ENCODE measurements around the gene MYO1A.

The MYO1A gene

DNA sequence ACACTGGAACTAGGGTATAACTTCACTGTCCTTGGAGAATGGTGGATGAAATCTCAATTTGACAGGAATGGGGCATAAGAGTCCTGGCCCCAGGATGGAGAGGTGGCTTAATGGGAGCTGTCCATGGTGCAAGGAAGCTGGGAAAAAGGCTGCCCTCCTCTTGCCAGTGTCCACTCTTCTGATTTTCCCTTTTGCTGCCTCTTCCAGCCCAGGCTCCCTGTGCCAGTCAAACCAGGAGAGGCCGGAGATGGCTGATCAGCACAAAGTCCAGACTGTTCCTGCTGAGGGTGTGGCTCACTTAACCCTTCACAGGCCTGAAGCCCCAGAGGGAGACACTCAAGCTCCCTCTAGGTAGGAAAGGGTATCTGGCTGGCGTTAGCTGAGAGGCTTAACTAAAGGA lies at the start of gene MYO1A:
TSS of gene MYO1A (minus strand) at position 240 of the 400 bp plus-strand sequence. CDS start 1,806 bp downstream, outside the sequence.
- DNase-seq (ENCODE audit: low spot score), result peak; percentile 56

DNA sequence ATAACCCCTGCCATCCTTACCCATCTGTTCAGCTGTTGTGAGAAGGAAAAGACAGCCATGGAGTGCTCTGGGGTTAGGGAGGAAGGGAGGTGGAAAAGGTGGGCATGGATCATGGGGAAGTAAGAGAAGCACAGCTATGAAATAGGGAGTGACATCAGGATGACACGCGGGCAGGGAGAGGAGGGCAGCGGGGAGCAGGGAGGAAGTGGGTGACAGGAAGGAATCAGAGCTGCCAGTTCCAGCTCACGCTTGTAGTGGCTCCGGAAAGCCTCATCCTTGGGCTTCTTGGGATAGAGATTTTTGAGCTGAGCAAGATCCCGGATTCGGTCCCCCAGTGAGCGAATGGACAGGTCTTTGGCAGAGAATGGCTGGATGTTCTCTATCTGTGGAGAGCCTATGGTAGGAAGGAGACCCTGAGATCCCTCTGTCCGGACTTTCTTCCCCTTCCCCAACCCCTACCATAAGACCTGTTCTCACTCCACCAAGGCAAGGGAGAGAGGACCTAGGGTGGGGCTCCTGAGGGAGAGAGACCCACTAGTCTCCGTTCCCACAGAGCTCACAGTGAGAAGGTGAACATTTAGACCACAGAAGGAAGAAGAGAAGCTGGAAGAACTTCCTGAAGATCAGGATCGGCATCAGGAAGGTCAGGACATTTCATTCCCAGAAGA lies 49.3 kb upstream of the MYO1A start:
- DNase-seq (ENCODE audit: low spot score), result no peak

DNA sequence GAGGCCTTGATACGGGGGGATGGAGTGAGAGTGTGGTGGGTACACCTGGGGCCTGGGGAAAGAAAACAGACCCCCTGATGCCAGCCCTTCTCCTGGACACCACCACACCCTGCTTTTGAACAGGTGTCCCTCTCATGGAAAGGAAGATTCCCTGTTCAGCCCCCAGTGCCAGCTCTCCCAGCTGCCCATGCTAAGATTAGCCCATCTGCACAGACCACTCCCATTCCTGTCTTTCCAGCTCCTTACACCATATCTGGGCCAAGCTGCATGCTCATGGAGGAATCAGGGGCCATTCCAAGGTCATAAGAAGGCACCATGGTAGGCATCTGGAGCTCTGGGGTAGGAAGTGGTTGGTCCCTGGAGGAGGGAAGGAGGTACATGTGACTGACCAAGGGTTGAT lies 48.6 kb upstream of the MYO1A start:
- no peak for DNase-seq (ENCODE audit: low spot score)

GRCh38 chr12:57097554-57097835 lies 47.6 kb upstream of the MYO1A start:
- DNase-seq (ENCODE audit: low spot score), result no peak

GRCh38 chr12:57096748-57097553 lies 47.0 kb upstream of the MYO1A start:
- DNase-seq (ENCODE audit: low spot score), result no peak

GRCh38 chr12:57096099-57096572 lies 46.2 kb upstream of the MYO1A start:
- DNase-seq (ENCODE audit: low spot score), result no peak

DNA sequence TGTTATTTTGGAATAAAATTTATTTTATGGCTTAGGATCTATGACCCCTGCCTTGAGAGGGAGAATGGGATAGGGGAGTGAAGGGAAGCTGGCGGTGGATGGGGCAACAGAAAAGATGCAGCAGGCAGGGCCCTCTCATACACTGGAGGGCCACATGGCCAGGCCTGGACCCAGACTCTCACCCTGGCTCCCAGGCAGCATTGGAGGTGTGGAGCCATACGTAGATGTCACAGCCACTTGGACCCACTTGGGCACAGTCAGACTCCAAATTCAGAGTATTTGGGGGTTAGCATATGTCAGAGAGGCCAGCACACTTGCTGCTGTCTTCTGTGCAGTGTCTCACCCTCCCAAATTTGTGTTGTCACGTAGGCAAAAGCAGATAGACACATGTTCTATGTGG lies 45.5 kb upstream of the MYO1A start:
- no peak for DNase-seq (ENCODE audit: low spot score)

DNA sequence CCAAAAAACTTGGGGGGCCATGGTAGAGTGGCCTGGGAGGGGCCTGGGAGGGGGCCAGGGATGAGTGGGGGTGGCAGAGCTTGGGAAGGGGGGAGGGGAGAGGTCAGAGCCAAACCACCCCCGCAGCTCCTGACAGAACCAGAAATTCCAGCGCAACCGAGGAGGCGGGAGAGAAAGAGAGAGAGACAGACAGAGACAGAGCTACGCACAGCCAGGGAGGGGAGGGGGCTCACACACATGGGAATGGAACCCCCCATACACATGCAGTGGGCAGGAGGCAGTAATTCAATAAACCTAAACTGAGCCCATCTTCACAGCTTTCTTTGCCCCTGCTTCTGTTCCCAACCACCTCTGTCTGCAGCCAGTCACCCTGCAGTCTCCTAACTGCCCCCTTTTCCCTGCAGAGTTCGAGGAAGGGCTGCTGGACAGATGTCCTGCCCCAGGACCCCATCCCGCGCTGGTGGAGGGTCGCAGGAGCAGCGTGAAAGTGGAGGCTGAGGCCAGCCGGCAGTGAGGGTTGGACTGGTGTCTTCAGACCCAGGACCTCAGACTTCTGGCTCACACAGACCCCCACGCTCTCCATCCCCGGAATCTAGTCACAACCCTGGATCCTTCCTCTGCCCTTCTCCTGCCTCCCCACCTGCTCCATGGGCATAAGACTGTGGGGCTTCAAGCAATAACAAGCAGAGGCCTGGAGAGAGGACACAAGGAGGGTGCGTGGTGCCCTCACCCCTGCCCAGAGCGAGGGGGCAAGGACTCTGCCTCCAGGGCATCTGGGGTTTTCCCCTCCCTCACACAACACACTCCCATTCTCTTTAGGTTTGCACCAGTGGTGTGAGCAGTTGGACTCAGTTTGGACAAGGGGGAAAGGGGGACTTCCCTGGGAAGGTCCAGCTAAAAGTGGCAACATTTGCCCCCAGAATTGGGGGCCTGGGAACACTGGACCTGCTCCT lies 44.6 kb upstream of the MYO1A start:
- DNase-seq (ENCODE audit: low spot score), result no peak

- peak; percentile 80 for DNase-seq (ENCODE audit: low spot score)
Observed at GRCh38 chr12:57093415-57094207, 43.7 kb upstream of the MYO1A start.

DNA sequence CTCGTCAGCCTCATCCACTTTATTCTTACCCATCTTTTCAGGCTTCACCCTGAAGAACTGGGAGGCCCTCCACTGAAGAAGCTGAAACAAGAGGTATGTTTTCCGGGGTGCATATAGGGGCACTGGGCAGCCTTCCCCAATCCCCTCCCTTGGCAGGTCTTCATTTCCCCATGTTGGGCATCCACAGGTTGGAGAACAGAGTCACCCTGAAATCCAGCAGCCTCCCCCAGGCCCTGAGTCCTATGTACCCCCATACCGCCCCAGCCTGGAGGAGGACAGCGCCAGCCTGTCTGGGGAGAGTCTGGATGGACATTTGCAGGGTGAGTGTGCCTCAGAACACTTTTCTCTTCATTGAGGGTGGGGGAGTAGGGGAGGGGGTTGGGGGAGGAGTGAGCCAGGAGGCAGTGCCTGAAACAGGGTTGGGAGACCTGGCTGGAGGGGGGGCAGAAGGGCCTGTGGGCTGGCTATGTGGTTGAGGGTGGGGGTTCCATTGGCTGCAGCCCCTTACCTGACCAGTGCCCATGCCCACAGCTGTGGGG lies 43.0 kb upstream of the MYO1A start:
- DNase-seq (ENCODE audit: low spot score), result no peak

GRCh38 chr12:57092529-57092862 lies 42.6 kb upstream of the MYO1A start:
- no peak for DNase-seq (ENCODE audit: low spot score)

- no peak for DNase-seq (ENCODE audit: low spot score)
Observed at GRCh38 chr12:57091638-57092528, 42.0 kb upstream of the MYO1A start.

- DNase-seq (ENCODE audit: low spot score), result no peak
Observed at GRCh38 chr12:57090924-57091637, 41.2 kb upstream of the MYO1A start.

GRCh38 chr12:57090490-57090889 lies 40.6 kb upstream of the MYO1A start:
- no peak for DNase-seq (ENCODE audit: low spot score)

DNA sequence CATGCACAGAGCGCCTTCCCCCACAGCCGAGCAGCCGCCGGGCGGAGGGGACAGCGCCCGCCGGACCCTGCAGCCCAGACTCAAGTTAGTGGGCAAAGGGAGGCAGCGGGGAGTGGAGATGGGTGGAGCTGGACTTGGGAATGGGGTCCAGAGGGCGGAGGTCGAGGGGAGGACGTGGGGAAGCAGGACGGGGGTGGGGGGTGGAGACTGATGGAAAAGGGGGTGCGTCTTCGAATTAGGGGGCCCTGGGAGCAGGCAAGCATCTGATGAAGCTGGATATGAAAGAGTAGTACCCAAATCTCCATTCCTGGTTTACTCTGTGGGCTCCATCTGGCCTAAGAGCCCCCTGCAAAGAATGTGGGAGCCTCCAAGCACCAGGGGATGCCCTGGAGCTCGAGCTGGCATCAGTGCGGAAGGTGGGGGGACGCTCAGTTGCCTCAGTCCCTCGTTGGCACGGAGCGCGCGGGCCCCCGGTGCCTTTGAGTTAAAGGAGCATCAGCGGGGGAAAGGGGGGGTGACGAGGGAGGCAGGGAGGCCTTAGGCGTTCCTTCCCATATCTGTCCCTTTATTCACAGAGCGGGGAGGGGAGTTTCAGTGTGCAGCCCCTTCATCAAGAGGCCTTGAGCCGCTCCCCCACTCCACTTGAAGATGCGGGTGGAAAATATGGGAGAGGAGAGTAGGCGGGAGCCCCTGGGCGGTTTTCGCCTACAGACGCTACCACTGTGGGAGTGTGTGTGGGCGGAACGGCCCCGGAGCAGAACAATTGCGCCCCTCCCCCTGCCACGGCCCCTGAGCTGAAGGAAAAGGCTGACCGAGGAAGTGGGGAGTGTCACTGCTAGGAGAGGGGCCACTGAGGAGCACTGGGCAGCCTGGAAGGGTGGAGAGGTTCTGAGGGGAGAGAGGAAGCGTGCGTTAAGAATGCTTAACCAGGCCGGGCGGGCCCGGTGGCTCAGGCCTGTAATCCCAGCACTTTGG lies 39.6 kb upstream of the MYO1A start:
- DNase-seq (ENCODE audit: low spot score), result no peak

- DNase-seq (ENCODE audit: low spot score), result peak; percentile 91
Observed at GRCh38 chr12:57088354-57089270, 38.7 kb upstream of the MYO1A start, which contains the start of gene NAB2. Gene NAB2, plus strand, starts transcription at chr12:57089114. Its CDS starts 158 bp downstream, at chr12:57089272.

DNA sequence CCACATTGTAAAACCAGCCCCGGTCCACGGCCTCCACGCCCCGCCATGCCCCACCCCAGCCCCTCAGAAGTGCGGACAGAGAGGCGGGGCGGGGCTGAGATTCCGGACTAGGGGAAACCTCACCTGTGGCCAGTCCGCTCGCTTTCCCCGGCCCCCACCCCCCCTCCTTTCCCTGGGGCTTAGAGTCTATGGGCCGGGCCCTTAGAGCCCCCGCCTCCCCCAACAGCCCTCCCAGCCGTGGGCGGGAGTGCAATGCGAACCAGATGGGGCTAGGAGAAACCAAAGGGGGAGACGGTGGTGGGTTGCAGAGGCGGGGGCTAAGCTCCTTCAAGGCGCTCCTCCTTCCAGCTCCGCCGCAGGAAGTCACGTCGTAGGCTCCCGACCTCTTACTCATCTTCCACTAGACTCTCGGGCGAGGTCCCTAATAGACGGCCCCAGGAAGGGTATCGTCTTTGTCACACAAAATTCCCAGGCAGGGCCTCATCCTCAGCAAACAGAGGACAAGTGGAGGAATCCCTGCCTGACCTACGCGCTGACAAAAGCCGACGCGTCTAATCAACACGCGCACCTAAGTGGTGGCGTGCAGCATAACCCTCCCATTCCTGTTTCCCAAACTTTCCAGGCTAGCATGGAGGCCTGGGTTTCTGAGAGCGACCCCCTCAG lies 37.9 kb upstream of the MYO1A start:
- DNase-seq (ENCODE audit: low spot score), result peak; percentile 72

All from HuH-7 (cell line).